Upper lobe of left lung (tissue), 6 donors: ENCODE results near the gene GATAD2B. TPM values are rescaled to one million over a fixed set of nuclear protein-coding genes. Genes with fewer than 3 reads are reported as not detected.
"Not testable (repeated sequence)": the region's sequence is repeated elsewhere in the genome, so short reads cannot be mapped to it uniquely, and the experiment has no call there.

Source experiments
- ATAC-seq, 2 donors: fragments of 200-7000 bp; cut with Tn5 transposase; one replicate each; pipeline ENCODE4 v1.9.1; 2022; ENCODE audit warnings: mild to moderate bottlenecking in 2 of 2, moderate library complexity in 2 of 2; ENCODE audit not compliant: low FRiP score in 2 of 2
- DNase-seq, 2 donors: peaks; one replicate each; pipeline ENCODE4 v3.0.0-alpha.2; 2019 to 2020
- H3K27ac ChIP-seq, 4 donors: fragments of 200-600 bp; sonication (generic); one replicate each; pipeline ENCODE4 v1.5.1; 2016 to 2019
- H3K27me3 ChIP-seq, 4 donors: fragments of 200-600 bp; sonication (generic); one replicate each; pipeline ENCODE4 v1.5.1; 2017 to 2019
- H3K36me3 ChIP-seq, 4 donors: fragments of 200-600 bp; sonication (generic); one replicate each; pipeline ENCODE4 v1.5.1; 2016 to 2019
- H3K4me1 ChIP-seq, 4 donors: fragments of 200-600 bp; sonication (generic); one replicate each; pipeline ENCODE4 v1.5.1; 2018 to 2019
- H3K4me3 ChIP-seq, 4 donors: fragments of 200-600 bp; sonication (generic); one replicate each; pipeline ENCODE4 v1.5.1; 2017 to 2019; ENCODE audit warnings: mild to moderate bottlenecking in 2 of 4, moderate library complexity in 1 of 4
- H3K9me3 ChIP-seq, 4 donors: fragments of 200-600 bp; sonication (generic); one replicate each; pipeline ENCODE4 v1.5.1; 2018 to 2019
- CTCF ChIP-seq, 6 experiments: fragments of 450-650 bp in 4 of 6; fragments of 200-600 bp in 2 of 6; sonication (generic) in 2 of 6; IDR thresholded peaks; one replicate each; pipeline ENCODE4 v1.5.1; 2016 to 2019; ENCODE audit warnings: antibody characterized with exemption in 6 of 6
- EP300 ChIP-seq, 4 donors: sonication (generic); formaldehyde crosslinking; IDR thresholded peaks; one replicate each; pipeline ENCODE4 v1.5.1; 2017; ENCODE audit warnings: antibody characterized with exemption in 4 of 4, control low read depth in 2 of 4
- POLR2A ChIP-seq, 4 donors: fragments of 450-650 bp; IDR thresholded peaks; one replicate each; pipeline ENCODE4 v1.5.1; 2016 to 2017; ENCODE audit warnings: antibody characterized with exemption in 4 of 4, mild to moderate bottlenecking in 2 of 4
- POLR2AphosphoS5 ChIP-seq, 2 donors: sonication (generic); formaldehyde crosslinking; IDR thresholded peaks; one replicate each; pipeline ENCODE4 v1.5.1; 2017; ENCODE audit warnings: antibody characterized with exemption in 2 of 2
- WGBS, 2 donors: methylation state at CpG; one replicate each; pipeline ENCODE4 v1.1.5; 2017 to 2018; 5-methylcytosine and 5-hydroxymethylcytosine counted together
- total RNA-seq, 6 donors: library from RNA; depleted of rRNA in 4 of 6; stranded (reverse); fragments of >200 nt in 4 of 6; gene quantifications; one replicate each; pipeline versions ENCODE4 v1.1.0 to v1.2.1, GENCODE V29; 2016 to 2021
- donor health status: DM: no; HTN: no; CAD: no; lungs with moderate emphysema.
- donor health status: DM: no; HTN: yes; CAD: no; lungs with severe emphysema.

GATAD2B gene
- total RNA-seq, 6 donors from 2014 or later, result 16.0 to 50.3 (median 37.8) TPM

GRCh38 chr1:153767519-153767918 lies 155.3 kb downstream of the GATAD2B start:
- no peaks in the 10 kb centered on the region for H3K9me3 ChIP-seq
- WGBS, 2 donors, result 93 to 95% methylated on average over 4 to 11 of the region's 11 CpGs
- TF ChIP-seq CTCF (IDR thresholded peaks at IDR 0.05) (no peak), POLR2A (IDR thresholded peaks at IDR 0.05) (no peak), EP300 (IDR thresholded peaks at IDR 0.05) (no peak), POLR2AphosphoS5 (IDR thresholded peaks at IDR 0.05) (no peak)
- peak overlapping the region; percentile 59 to 92 (median 76) for H3K27ac ChIP-seq
- peaks cover 21 to 94% (median 70%) of the 10 kb centered on the region in 4 donors for H3K36me3 ChIP-seq
- no peak for ATAC-seq
- no peak overlapping the region for H3K4me3 ChIP-seq
- peaks cover 29 to 56% (median 49%) of the 10 kb centered on the region in 4 donors for H3K4me1 ChIP-seq
- H3K27me3 ChIP-seq, result no peaks in the 10 kb centered on the region
- DNase-seq, result peak in 1 of 2 donors; percentile 20

DNA sequence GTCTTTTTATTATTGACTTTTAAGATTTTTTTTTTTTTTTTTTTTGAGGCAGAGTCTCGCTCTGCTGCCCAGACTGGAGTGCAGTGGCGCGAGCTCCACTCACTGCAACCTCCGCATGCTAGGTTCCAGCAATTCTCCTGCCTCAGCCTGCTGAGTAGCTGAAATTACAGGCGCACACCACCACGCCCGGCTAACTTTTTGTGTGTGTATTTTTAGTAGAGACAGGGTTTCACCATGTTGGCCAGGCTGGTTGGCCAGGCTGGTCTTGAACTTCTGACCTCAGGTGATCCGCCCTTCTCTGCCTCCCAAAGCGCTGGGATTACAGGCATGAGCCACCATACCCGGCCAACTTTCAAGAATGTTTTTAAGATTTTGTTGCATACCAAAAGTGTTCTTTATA lies 156.1 kb downstream of the GATAD2B start:
- WGBS, 2 donors, result 94 to 97% methylated on average over 10 of the region's 10 CpGs
- ATAC-seq, H3K9me3 ChIP-seq, H3K27me3 ChIP-seq, H3K4me3 ChIP-seq, H3K27ac ChIP-seq: not testable (repeated sequence)
- DNase-seq, result peak in 1 of 2 donors; percentile 17
- peaks cover 28 to 48% (median 40%) of the 10 kb centered on the region in 4 donors for H3K4me1 ChIP-seq
- H3K36me3 ChIP-seq, result peaks cover 19 to 96% (median 67%) of the 10 kb centered on the region in 4 donors

DNA sequence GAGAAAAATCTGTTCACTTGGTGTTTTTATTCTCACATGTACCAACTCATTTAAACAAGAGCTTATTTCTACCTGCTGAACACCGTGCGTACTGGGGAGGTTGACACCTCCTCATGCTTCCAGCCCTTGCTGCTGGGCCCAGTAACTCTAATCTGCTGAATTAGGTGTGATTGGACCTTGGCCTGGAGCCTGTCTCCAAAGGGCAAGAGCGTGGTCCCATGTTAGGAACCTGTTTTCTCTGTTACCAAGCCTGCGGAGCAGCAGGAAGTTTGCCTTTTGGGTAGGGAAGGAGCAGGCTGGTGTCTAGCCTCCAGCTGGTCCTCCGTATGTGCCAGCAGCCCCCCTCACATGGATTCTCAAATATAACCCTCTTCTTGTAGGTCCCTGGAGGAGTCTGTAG lies 158.5 kb downstream of the GATAD2B start:
- H3K4me3 ChIP-seq, result no peak overlapping the region
- no peak for ATAC-seq
- peaks cover 15 to 98% (median 78%) of the 10 kb centered on the region in 4 donors for H3K36me3 ChIP-seq
- TF ChIP-seq POLR2AphosphoS5 (IDR thresholded peaks at IDR 0.05), result no peak
- no peak for TF ChIP-seq CTCF (IDR thresholded peaks at IDR 0.05)
- TF ChIP-seq POLR2A (IDR thresholded peaks at IDR 0.05), result no peak
- H3K9me3 ChIP-seq, result no peaks in the 10 kb centered on the region
- WGBS, 2 donors, result 96 to 98% methylated on average over 5 of the region's 5 CpGs
- H3K4me1 ChIP-seq, result peaks cover 11 to 28% (median 20%) of the 10 kb centered on the region in 4 donors
- no peaks in the 10 kb centered on the region for H3K27me3 ChIP-seq
- peak in 1 of 2 donors; percentile 7 for DNase-seq
- H3K27ac ChIP-seq, result peak overlapping the region; percentile 36 to 76 (median 56)

DNA sequence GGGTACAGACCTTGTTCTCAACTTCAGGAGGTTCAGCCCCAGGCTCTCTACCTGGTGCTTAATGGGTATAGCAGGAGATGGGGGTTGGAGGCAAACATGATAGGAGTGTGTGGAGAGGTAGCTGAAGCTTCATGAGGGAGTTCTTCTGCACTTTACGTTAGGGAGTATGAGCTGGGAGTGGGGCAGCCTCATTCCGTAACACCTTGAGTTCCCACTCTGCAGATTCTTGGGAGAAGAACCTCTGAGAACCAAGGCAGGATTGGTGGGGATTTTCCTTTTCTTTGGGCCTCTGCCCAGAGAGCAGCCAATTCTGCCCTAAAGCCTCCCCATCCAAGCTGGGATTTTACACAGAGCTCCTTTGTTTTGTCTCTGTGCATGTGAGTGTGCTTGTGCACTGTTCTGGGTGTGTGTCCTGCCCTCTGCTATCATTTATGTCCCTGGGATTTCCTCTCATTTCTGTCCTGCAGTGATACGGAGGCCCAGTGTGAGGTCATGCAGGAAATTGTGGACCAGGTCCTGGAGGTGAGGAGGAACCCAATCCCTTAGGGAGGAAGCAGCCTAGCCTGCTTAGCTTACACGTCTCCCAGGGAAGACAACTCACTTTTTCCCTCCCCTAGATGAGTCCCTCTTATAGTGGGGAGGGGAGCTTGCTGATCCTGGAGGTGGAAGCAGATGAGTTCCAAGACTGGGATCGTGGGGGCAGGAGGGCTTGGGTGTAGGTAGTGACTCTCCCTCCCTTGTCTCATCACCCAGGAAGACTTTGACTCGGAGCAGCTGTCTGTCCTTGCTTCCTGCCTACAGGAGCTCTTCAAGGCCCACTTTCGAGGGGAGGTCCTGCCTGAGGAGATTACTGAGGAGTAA lies 159.2 kb downstream of the GATAD2B start:
- WGBS, 2 donors, result 56 to 72% methylated on average over 7 of the region's 7 CpGs
- peak overlapping the region; percentile 44 to 76 (median 60) for H3K27ac ChIP-seq
- peak in 2 of 4 donors; percentile 28 to 56 for TF ChIP-seq EP300 (IDR thresholded peaks at IDR 0.05)
- no peak for TF ChIP-seq CTCF (IDR thresholded peaks at IDR 0.05)
- TF ChIP-seq POLR2AphosphoS5 (IDR thresholded peaks at IDR 0.05), result peak in 1 of 2 donors; percentile 54
- TF ChIP-seq POLR2A (IDR thresholded peaks at IDR 0.05), result no peak
- peaks cover 6 to 21% (median 14%) of the 10 kb centered on the region in 4 donors for H3K4me1 ChIP-seq
- H3K27me3 ChIP-seq, result no peaks in the 10 kb centered on the region
- no peaks in the 10 kb centered on the region for H3K9me3 ChIP-seq
- H3K4me3 ChIP-seq, result no peak overlapping the region
- ATAC-seq (no peak), DNase-seq (peak in 1 of 2 donors; percentile 20)
- H3K36me3 ChIP-seq, result peaks cover 16 to 98% (median 83%) of the 10 kb centered on the region in 4 donors

DNA sequence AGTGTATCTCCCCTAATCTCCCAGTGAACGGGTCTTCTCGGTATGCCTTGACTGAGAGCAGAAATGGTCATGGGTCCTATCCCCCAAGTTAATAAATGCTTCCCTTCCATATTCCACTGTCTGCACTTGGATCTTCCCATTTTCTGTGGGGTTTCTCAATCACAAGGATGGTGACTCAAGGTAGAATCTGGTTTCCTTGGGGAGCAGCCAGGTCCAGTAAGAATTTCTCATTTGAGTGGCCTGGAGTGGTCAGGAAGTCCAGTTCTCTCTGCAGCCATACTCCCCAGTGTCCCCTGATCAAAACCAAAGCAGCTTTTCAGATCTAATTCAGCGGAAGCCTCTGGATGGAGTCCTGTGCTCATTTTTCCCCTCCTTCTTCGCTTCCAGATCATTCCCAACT lies 162.3 kb downstream of the GATAD2B start:
- DNase-seq (peak in 1 of 2 donors; percentile 23), ATAC-seq (no peak)
- 96 to 97% methylated on average over 4 of the region's 4 CpGs for WGBS, 2 donors
- TF ChIP-seq CTCF (IDR thresholded peaks at IDR 0.05) (no peak), EP300 (IDR thresholded peaks at IDR 0.05) (no peak), POLR2AphosphoS5 (IDR thresholded peaks at IDR 0.05) (no peak), POLR2A (IDR thresholded peaks at IDR 0.05) (no peak)
- no peak overlapping the region for H3K4me3 ChIP-seq
- peak overlapping the region in 1 of 4 donors; percentile 30 for H3K27ac ChIP-seq
- peaks cover 0 to 8% (median 4%) of the 10 kb centered on the region in 4 donors for H3K4me1 ChIP-seq
- no peaks in the 10 kb centered on the region for H3K9me3 ChIP-seq
- no peaks in the 10 kb centered on the region for H3K27me3 ChIP-seq
- H3K36me3 ChIP-seq, result peaks cover 22 to 94% (median 84%) of the 10 kb centered on the region in 4 donors
